ENCODE data around the gene UPK3B. TPM values are rescaled to one million over a fixed set of nuclear protein-coding genes. Genes with fewer than 3 reads are reported as not detected.
"Not testable (repeated sequence)": the region's sequence is repeated elsewhere in the genome, so short reads cannot be mapped to it uniquely, and the experiment has no call there.

The UPK3B gene
- total RNA-seq, 1 donor from 2014 or later: 4.7 TPM

GRCh38 chr7:76499201-76499923 is 11.0 kb upstream of the UPK3B start:
- H3K36me3 Mint-ChIP-seq (ENCODE audit: insufficient read depth); H3K27me3 Mint-ChIP-seq; H3K9me3 Mint-ChIP-seq (ENCODE audit: low read depth); DNase-seq (ENCODE audit: low spot score, unreplicated experiment); H3K27ac Mint-ChIP-seq; H3K4me3 Mint-ChIP-seq (ENCODE audit: low read depth); H3K4me1 Mint-ChIP-seq (ENCODE audit: low read depth): not testable (repeated sequence)

- not testable (repeated sequence) for DNase-seq (ENCODE audit: low spot score, unreplicated experiment); H3K4me1 Mint-ChIP-seq (ENCODE audit: low read depth)
These were observed 10.5 kb upstream of the UPK3B start for GRCh38 chr7:76499924-76500241.

GRCh38 chr7:76502224-76502623 is 8.1 kb upstream of the UPK3B start:
- not testable (repeated sequence) for H3K27ac Mint-ChIP-seq; H3K4me3 Mint-ChIP-seq (ENCODE audit: low read depth); H3K36me3 Mint-ChIP-seq (ENCODE audit: insufficient read depth); H3K9me3 Mint-ChIP-seq (ENCODE audit: low read depth); DNase-seq (ENCODE audit: low spot score, unreplicated experiment); H3K27me3 Mint-ChIP-seq; H3K4me1 Mint-ChIP-seq (ENCODE audit: low read depth)

More at GRCh38 chr7:76499924-76500241, 10.5 kb upstream of the UPK3B start:
- not testable (repeated sequence) for H3K36me3 Mint-ChIP-seq (ENCODE audit: insufficient read depth); H3K27ac Mint-ChIP-seq; H3K9me3 Mint-ChIP-seq (ENCODE audit: low read depth); H3K4me3 Mint-ChIP-seq (ENCODE audit: low read depth); H3K27me3 Mint-ChIP-seq

- H3K4me1 Mint-ChIP-seq (ENCODE audit: low read depth); H3K36me3 Mint-ChIP-seq (ENCODE audit: insufficient read depth); H3K4me3 Mint-ChIP-seq (ENCODE audit: low read depth); DNase-seq (ENCODE audit: low spot score, unreplicated experiment); H3K27ac Mint-ChIP-seq; H3K9me3 Mint-ChIP-seq (ENCODE audit: low read depth); H3K27me3 Mint-ChIP-seq: not testable (repeated sequence)
These were observed 7.5 kb upstream of the UPK3B start for GRCh38 chr7:76502836-76503235.

- H3K36me3 Mint-ChIP-seq (ENCODE audit: insufficient read depth); H3K27ac Mint-ChIP-seq; H3K4me1 Mint-ChIP-seq (ENCODE audit: low read depth); H3K9me3 Mint-ChIP-seq (ENCODE audit: low read depth); DNase-seq (ENCODE audit: low spot score, unreplicated experiment); H3K27me3 Mint-ChIP-seq; H3K4me3 Mint-ChIP-seq (ENCODE audit: low read depth): not testable (repeated sequence)
These were observed 7.1 kb upstream of the UPK3B start for GRCh38 chr7:76503244-76503643.

GRCh38 chr7:76504351-76505167 is 5.8 kb upstream of the UPK3B start:
- not testable (repeated sequence) for H3K9me3 Mint-ChIP-seq (ENCODE audit: low read depth); H3K27me3 Mint-ChIP-seq; H3K36me3 Mint-ChIP-seq (ENCODE audit: insufficient read depth); H3K4me1 Mint-ChIP-seq (ENCODE audit: low read depth); H3K27ac Mint-ChIP-seq; H3K4me3 Mint-ChIP-seq (ENCODE audit: low read depth)
- DNase-seq (ENCODE audit: low spot score, unreplicated experiment): peak; percentile 3

- TF ChIP-seq CTCF (IDR thresholded peaks at IDR 0.05; ENCODE audit: unreplicated experiment): no peak
- H3K4me1 Mint-ChIP-seq (ENCODE audit: low read depth): no peaks in the 10 kb centered on the region
- peaks cover 5% of the 10 kb centered on the region for H3K36me3 Mint-ChIP-seq (ENCODE audit: insufficient read depth)
- no peaks in the 10 kb centered on the region for H3K27me3 Mint-ChIP-seq
- DNase-seq (ENCODE audit: low spot score, unreplicated experiment): peak; percentile 2
- H3K27ac Mint-ChIP-seq: no peak overlapping the region
- H3K9me3 Mint-ChIP-seq (ENCODE audit: low read depth): peaks cover 3% of the 10 kb centered on the region
- no peak overlapping the region for H3K4me3 Mint-ChIP-seq (ENCODE audit: low read depth)
These were observed 4.9 kb upstream of the UPK3B start for GRCh38 chr7:76505168-76506080.

GRCh38 chr7:76506081-76506440 is 4.3 kb upstream of the UPK3B start:
- H3K27me3 Mint-ChIP-seq: no peaks in the 10 kb centered on the region
- no peak overlapping the region for H3K27ac Mint-ChIP-seq
- H3K36me3 Mint-ChIP-seq (ENCODE audit: insufficient read depth): peaks cover 5% of the 10 kb centered on the region
- H3K4me1 Mint-ChIP-seq (ENCODE audit: low read depth): no peaks in the 10 kb centered on the region
- DNase-seq (ENCODE audit: low spot score, unreplicated experiment): no peak
- H3K9me3 Mint-ChIP-seq (ENCODE audit: low read depth): peaks cover 3% of the 10 kb centered on the region
- H3K4me3 Mint-ChIP-seq (ENCODE audit: low read depth): no peak overlapping the region
- TF ChIP-seq CTCF (IDR thresholded peaks at IDR 0.05; ENCODE audit: unreplicated experiment): no peak

GRCh38 chr7:76506643-76507042 is 3.7 kb upstream of the UPK3B start:
- H3K4me3 Mint-ChIP-seq (ENCODE audit: low read depth); H3K27ac Mint-ChIP-seq; H3K36me3 Mint-ChIP-seq (ENCODE audit: insufficient read depth); H3K4me1 Mint-ChIP-seq (ENCODE audit: low read depth); H3K9me3 Mint-ChIP-seq (ENCODE audit: low read depth); H3K27me3 Mint-ChIP-seq; DNase-seq (ENCODE audit: low spot score, unreplicated experiment): not testable (repeated sequence)
